T-helper 1 cell (primary cell): ENCODE data around the gene SORCS2.
"Not testable (repeated sequence)": the region's sequence is repeated elsewhere in the genome, so short reads cannot be mapped to it uniquely, and the experiment has no call there.

Source experiments
- DNase-seq, 5 donors: peaks; one replicate each; pipeline ENCODE4 v3.0.0-alpha.2; 2012 to 2020

SORCS2 gene

GRCh38 chr4:7432531-7433375, 240.4 kb downstream of the SORCS2 start:
- DNase-seq = no peak

GRCh38 chr4:7433376-7434140, 241.2 kb downstream of the SORCS2 start:
- DNase-seq = no peak

GRCh38 chr4:7434141-7434765, 241.9 kb downstream of the SORCS2 start:
- no peak for DNase-seq

DNA sequence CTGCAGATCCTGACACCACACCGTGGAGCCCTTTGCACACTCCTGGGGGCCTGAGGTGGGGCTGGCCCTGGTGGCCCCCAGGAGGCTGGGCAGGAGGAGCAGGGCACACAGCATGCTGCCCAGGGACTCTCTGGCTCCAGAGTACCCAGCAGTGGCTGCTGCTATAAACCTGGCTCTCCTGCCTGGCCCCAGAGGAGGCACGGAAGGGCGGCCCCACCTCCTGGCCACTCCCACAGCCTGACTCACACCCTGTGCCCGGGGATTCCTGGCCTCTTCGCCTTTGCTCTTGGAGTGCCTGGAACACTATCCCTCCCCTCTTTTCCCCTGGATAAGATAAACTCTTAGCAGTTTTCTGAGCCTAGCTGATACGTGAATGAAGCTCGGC, 242.4 kb downstream of the SORCS2 start, which contains the start of gene PSAPL1:
Gene PSAPL1 (minus strand): TSS at position 165 of the 385 bp plus-strand sequence. CDS start 51 bp downstream, at position 114.
- no peak for DNase-seq

GRCh38 chr4:7435471-7436061, 243.2 kb downstream of the SORCS2 start:
- no peak for DNase-seq

GRCh38 chr4:7436256-7436655, 243.9 kb downstream of the SORCS2 start:
- no peak for DNase-seq

GRCh38 chr4:7439699-7440098, 247.4 kb downstream of the SORCS2 start:
- DNase-seq = no peak

DNA sequence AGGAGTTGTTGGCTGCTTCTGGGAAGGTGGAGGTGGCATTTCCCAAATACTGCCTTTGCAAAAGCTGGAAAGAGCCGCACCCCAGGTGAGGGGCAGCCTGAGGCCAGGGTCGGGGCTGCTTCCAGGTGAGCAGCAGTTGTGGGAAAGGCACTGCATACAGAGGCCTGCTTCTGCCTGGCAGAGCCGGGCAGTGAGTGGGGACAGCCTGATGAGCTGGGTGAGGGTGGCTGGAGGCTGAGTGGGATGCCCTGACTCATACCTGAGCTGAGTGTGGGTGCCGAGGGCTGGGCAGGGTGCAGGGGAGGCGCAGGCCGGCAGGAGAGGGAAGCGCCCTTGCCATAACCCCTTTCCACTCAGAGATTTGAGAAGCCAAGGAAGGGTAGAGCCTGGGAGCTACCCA, 248.9 kb downstream of the SORCS2 start:
- no peak for DNase-seq

DNA sequence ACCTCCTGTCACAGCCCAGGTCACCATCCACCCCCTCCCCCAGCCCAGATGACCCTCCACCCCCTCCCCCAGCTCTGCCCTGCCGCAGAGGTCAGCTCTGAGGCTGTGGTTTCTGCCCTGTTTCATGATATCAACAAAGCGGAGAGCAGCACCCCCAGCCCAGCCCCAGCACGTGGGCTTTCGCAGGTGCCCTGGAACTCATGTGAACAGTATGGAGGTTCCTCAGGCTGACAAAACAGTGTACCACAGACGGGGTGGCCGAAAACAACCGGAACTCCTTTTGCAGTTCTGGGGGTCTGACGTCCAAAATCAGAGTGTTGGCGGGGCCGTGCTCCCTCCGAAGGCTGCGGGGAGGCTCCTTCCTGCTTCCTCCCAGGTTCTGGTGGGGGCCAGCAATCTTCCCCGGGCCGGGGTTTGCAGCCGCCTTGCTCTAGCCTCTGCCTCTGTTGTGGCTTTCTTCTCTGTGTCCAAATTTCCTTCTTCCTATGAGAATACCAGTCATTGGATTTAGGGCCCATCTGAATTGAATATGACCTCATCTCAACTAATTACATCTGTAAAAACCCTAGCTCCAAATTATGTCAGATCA, 250.3 kb downstream of the SORCS2 start:
- no peak for DNase-seq

GRCh38 chr4:7444314-7444713, 252.0 kb downstream of the SORCS2 start:
- DNase-seq = no peak

GRCh38 chr4:7444731-7445130, 252.4 kb downstream of the SORCS2 start:
- DNase-seq = no peak

DNA sequence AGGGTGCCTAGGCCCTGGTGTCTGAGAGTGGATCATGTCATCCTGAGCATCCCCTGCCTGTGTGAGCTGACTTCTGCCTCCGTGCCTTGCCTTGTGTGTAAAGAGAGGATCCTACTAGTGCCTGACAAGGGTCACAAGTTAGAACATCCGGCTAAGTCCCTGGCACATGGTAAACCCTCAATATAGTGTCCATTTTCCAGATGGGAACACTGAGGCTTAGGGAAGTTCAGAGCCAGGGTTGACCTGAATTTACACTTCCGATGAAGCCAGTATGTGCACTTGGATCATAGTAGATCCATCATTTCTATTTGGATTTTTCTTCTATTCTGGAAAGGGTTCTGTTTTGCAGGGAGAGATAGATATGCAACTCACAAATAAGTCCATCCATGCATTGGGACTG, 254.9 kb downstream of the SORCS2 start:
- no peak for DNase-seq

DNA sequence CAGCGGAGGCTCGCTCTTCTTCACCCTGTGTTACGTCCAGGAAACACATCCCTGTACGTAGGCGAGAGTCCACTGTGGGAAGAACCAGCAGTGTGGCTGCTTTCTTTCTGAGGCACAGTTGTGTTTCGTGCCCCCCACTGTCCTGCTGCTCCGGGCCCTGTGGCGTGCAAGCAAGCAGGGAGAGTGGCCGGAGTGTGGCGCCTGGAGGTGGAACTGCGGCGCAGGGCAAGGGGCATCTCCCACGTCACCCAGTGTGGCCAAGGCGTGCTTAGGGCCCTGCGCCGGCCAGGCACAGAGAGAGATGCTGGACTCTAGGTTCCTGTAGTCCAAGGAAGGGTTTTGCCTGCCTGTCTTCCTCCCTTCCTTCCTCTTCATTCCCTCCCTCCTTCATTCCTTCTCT, 255.7 kb downstream of the SORCS2 start:
- DNase-seq = no peak

GRCh38 chr4:7450775-7451433, 258.6 kb downstream of the SORCS2 start:
- no peak for DNase-seq

- no peak for DNase-seq
Measured at GRCh38 chr4:7451434-7451789, 259.1 kb downstream of the SORCS2 start.

- DNase-seq = no peak
Measured at GRCh38 chr4:7451800-7452199, 259.5 kb downstream of the SORCS2 start.

- not testable (repeated sequence) for DNase-seq
Measured at GRCh38 chr4:7452802-7453201, 260.5 kb downstream of the SORCS2 start.

DNA sequence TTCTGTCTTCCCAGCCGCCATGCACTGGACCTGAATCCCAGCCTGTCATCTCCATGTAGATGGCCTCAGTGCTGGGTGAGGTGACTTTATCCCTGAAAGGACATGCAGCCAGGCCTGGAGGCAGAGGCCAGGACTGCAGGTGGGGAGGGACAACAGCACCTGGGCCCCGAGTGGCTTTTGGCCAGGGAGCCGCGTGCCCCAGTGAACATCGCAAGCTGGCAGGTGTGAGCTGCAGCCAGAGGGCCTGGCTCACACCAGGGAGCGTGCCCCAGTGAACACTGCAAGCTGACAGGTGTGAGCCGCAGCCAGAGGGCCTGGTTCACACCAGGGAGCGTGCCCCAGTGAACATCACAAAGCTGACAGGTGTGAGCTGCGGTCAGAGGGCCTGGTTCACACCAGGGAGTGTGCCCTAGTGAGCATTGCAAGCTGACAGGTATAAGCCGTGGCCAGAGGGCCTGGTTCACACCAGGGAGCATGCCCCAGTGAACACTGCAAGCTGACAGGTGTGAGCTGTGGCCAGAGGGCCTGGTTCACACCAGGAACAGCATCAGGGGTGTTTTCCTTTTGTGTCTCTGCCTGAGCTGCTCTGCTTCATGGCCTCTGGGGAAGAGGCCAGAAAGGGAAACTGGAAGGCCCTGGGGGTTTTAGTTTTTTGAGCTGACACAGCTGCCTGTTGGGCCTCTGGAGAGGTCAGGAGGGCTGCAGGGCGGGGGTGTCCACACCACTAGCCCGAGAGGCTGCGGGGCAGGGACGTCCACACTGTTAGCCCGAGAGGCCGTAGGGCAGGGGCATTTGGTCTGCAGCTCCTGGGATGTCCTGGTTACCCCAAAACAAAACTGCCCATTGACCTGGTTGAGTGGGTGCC, 265.1 kb downstream of the SORCS2 start:
- no peak for DNase-seq

DNA sequence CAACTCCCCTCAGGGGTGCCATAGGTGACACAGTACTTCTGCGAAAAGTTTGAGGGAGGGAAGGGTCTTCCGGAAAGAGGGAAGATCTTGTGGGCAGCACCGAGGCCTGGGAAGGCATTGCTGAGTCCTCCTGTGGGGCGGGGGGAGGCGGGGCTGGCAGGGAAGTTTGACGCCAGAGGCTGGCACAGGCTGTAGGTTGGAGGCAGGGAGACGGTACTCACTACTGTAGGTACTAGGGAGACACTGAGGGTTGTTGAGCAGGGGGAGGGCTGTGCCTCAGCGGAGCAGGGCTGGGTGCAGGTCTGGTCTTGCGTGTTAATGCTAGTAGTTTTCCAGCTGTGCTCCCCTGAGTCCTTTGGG, 265.7 kb downstream of the SORCS2 start:
- DNase-seq = no peak

DNA sequence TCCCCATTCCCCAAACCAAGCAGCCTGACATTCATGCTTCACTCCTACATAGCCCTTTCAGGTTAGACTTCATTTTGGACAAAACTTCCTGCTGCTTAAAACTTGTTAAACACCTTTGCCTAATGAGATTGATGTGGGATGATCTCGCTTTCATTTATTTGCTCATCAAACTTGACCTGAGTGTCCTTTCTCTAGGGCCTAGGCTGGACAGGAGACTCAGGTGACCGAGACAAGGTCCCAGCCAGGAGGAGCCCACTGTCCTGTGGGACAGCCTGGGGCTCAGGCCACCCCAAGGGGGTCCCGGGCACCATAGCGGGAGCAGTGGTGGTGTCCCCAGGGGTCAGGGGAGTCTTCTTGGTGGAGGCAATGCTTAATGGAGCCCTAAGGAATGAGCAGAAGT, 266.1 kb downstream of the SORCS2 start:
- no peak for DNase-seq

DNA sequence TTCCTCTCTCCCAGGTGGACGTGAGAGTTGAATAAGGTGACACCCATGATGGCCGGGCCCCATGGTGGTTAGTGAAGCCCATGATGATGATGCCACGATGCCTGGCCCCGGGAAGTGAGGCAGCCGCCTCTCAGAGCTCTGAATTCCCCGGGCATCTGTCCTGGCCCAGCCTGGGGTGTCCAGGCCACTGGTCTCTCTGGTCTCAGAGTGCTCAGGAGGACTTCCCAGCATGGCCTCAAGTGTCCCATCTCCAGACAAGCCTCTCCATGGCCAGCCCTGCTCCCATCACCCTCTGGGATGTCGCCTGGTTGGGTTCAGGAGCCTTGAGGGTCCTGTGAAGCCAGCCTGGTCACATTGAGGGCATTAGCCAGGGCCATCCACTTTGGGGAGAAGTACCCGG, 267.1 kb downstream of the SORCS2 start:
- no peak for DNase-seq
